ENCODE measurements around the gene WDR74.

Gene WDR74

DNA sequence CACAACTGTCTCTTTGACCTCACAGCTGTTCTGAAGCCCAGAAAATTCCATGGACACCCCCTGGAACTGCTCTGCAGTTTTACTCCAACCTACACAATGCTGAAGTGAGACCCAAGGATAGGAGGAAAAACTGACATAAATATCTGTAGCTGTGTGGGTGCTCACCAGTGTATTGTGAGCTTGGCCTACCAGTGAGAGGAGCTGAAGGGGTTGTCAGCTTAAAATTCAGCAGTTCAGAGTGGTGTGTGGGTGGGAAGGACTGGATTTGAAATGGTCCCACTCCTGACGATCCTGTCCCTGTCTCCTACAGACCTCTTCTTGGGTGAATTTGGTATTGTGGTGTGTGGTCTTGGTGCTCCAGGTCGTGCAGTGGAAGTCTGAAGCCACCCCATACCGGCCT is 49.8 kb downstream of the WDR74 start:
- DNase-seq: no peak
- H3K36me3 ChIP-seq (ENCODE audit: control insufficient read depth in 4 of 4, insufficient read depth in 4 of 4, low read length in 3 of 4): peaks cover 13 to 51% (median 28%) of the 10 kb centered on the region in 4 experiments
- WGBS (ENCODE audit: insufficient coverage): 100% methylated on average over 1 of the region's 3 CpGs
- ChIA-PET POLR2A (interaction anchor here (0.6 to 2.2 kb wide), 6 partner anchors 15 to 126 kb away, joined by 3 to 11 read pairs (median 4); partner anchors contain the start of genes NXF1 and WDR74), CTCF (interaction anchor here (0.9 to 7.3 kb wide), 7 partner anchors 13 to 92 kb away, joined by 3 to 54 read pairs (median 5); partner anchors contain the start of genes NXF1, SLC3A2, TTC9C and WDR74)
- no peaks in the 10 kb centered on the region for H3K9me3 ChIP-seq (ENCODE audit: control extremely low read depth in 1 of 5, control insufficient read depth in 4 of 5, insufficient read depth in 2 of 5, low read depth in 1 of 5, low read length in 4 of 5)
- H3K27ac ChIP-seq (ENCODE audit: insufficient read depth in 1 of 2, low read depth in 1 of 2, low read length in 2 of 2, poor library complexity in 1 of 2, severe bottlenecking in 2 of 2): peak overlapping the region in 1 of 2 experiments; percentile 22
- no peaks in the 10 kb centered on the region for H3K27me3 ChIP-seq (replicated peaks in 2 of 5; ENCODE audit: control insufficient read depth in 4 of 5, insufficient read depth in 5 of 5, low read length in 4 of 5)
- no peak overlapping the region for H3K4me3 ChIP-seq (ENCODE audit: control insufficient read depth in 1 of 7, extremely low read depth in 1 of 7, insufficient read depth in 4 of 7, low read depth in 2 of 7, low read length in 6 of 7)
- H3K4me1 ChIP-seq (ENCODE audit: control extremely low read depth in 1 of 4, control insufficient read depth in 4 of 4, insufficient read depth in 4 of 4, low read length in 3 of 4): peaks cover 10 to 53% (median 47%) of the 10 kb centered on the region in 4 experiments

- no peak for DNase-seq
- Histone ChIP-seq H3K27me3 (replicated peaks in 2 of 5; ENCODE audit: control insufficient read depth in 4 of 5, insufficient read depth in 5 of 5, low read length in 4 of 5) (no peaks in the 10 kb centered on the region), H3K27ac (ENCODE audit: insufficient read depth in 1 of 2, low read depth in 1 of 2, low read length in 2 of 2, poor library complexity in 1 of 2, severe bottlenecking in 2 of 2) (peak overlapping the region in 1 of 2 experiments; percentile 88), H3K36me3 (ENCODE audit: control insufficient read depth in 4 of 4, insufficient read depth in 4 of 4, low read length in 3 of 4) (peaks cover 10 to 45% (median 22%) of the 10 kb centered on the region in 4 experiments), H3K4me1 (ENCODE audit: control extremely low read depth in 1 of 4, control insufficient read depth in 4 of 4, insufficient read depth in 4 of 4, low read length in 3 of 4) (peaks cover 10 to 53% (median 47%) of the 10 kb centered on the region in 4 experiments), H3K9me3 (ENCODE audit: control extremely low read depth in 1 of 5, control insufficient read depth in 4 of 5, insufficient read depth in 2 of 5, low read depth in 1 of 5, low read length in 4 of 5) (no peaks in the 10 kb centered on the region), H3K4me3 (ENCODE audit: control insufficient read depth in 1 of 7, extremely low read depth in 1 of 7, insufficient read depth in 4 of 7, low read depth in 2 of 7, low read length in 6 of 7) (peak overlapping the region in 1 of 7 experiments; percentile 10)
- POLR2A ChIA-PET: interaction anchor here (0.6 to 3.7 kb wide), 5 partner anchors 15 to 58 kb away, joined by 3 to 65 read pairs (median 4); partner anchors contain the start of genes NXF1 and WDR74
- CTCF ChIA-PET: interaction anchor here (0.9 to 7.3 kb wide), 8 partner anchors 15 to 92 kb away, joined by 3 to 54 read pairs (median 5); partner anchors contain the start of genes NXF1, SLC3A2, TTC9C and WDR74
- 96% methylated on average over 4 of the region's 5 CpGs for WGBS (ENCODE audit: insufficient coverage)
Observed at GRCh38 chr11:62788991-62789390, 50.4 kb downstream of the WDR74 start.

- ChIA-PET POLR2A (interaction anchor here (0.8 to 3.7 kb wide), 15 partner anchors 10 to 196 kb away, joined by 3 to 65 read pairs (median 5); partner anchors contain the start of genes HNRNPUL2, SLC3A2, TAF6L and TTC9C), CTCF (interaction anchor here (0.6 to 7.3 kb wide), 32 partner anchors 8 to 196 kb away, joined by 3 to 54 read pairs (median 4); partner anchors contain the start of genes POLR2G, SLC3A2, TAF6L and TEX54)
- Histone ChIP-seq H3K36me3 (ENCODE audit: control insufficient read depth in 4 of 4, insufficient read depth in 4 of 4, low read length in 3 of 4) (peaks cover 6 to 43% (median 24%) of the 10 kb centered on the region in 4 experiments), H3K9me3 (ENCODE audit: control extremely low read depth in 1 of 5, control insufficient read depth in 4 of 5, insufficient read depth in 2 of 5, low read depth in 1 of 5, low read length in 4 of 5) (no peaks in the 10 kb centered on the region), H3K4me1 (ENCODE audit: control extremely low read depth in 1 of 4, control insufficient read depth in 4 of 4, insufficient read depth in 4 of 4, low read length in 3 of 4) (peaks cover 10 to 48% (median 40%) of the 10 kb centered on the region in 4 experiments), H3K4me3 (ENCODE audit: control insufficient read depth in 1 of 7, extremely low read depth in 1 of 7, insufficient read depth in 4 of 7, low read depth in 2 of 7, low read length in 6 of 7) (peak within 1 kb of the TSS; percentile 75 to 100 (median 97)), H3K27ac (ENCODE audit: insufficient read depth in 1 of 2, low read depth in 1 of 2, low read length in 2 of 2, poor library complexity in 1 of 2, severe bottlenecking in 2 of 2) (peak within 1 kb of the TSS; percentile 72 to 88), H3K27me3 (replicated peaks in 2 of 5; ENCODE audit: control insufficient read depth in 4 of 5, insufficient read depth in 5 of 5, low read length in 4 of 5) (no peaks in the 10 kb centered on the region)
- 0% methylated on average over 74 of the region's 88 CpGs for WGBS (ENCODE audit: insufficient coverage)
- DNase-seq: peak; percentile 98 to 99 (median 99)
Observed at GRCh38 chr11:62787005-62787759, 52.2 kb downstream of the WDR74 start, which contains the start of gene TMEM179B. TMEM179B (plus strand) TSS chr11:62787402; CDS start chr11:62787432, 30 bp downstream.

GRCh38 chr11:62786318-62787004 is 52.9 kb downstream of the WDR74 start:
- H3K4me1 ChIP-seq (ENCODE audit: control extremely low read depth in 1 of 4, control insufficient read depth in 4 of 4, insufficient read depth in 4 of 4, low read length in 3 of 4): peaks cover 10 to 43% (median 36%) of the 10 kb centered on the region in 4 experiments
- no peaks in the 10 kb centered on the region for H3K27me3 ChIP-seq (replicated peaks in 2 of 5; ENCODE audit: control insufficient read depth in 4 of 5, insufficient read depth in 5 of 5, low read length in 4 of 5)
- H3K9me3 ChIP-seq (ENCODE audit: control extremely low read depth in 1 of 5, control insufficient read depth in 4 of 5, insufficient read depth in 2 of 5, low read depth in 1 of 5, low read length in 4 of 5): no peaks in the 10 kb centered on the region
- 3% methylated on average over 50 of the region's 51 CpGs for WGBS (ENCODE audit: insufficient coverage)
- H3K36me3 ChIP-seq (ENCODE audit: control insufficient read depth in 4 of 4, insufficient read depth in 4 of 4, low read length in 3 of 4): peaks cover 6 to 46% (median 28%) of the 10 kb centered on the region in 4 experiments
- peak overlapping the region; percentile 72 to 88 for H3K27ac ChIP-seq (ENCODE audit: insufficient read depth in 1 of 2, low read depth in 1 of 2, low read length in 2 of 2, poor library complexity in 1 of 2, severe bottlenecking in 2 of 2)
- DNase-seq: peak; percentile 83 to 87 (median 86)
- peak overlapping the region; percentile 75 to 100 (median 97) for H3K4me3 ChIP-seq (ENCODE audit: control insufficient read depth in 1 of 7, extremely low read depth in 1 of 7, insufficient read depth in 4 of 7, low read depth in 2 of 7, low read length in 6 of 7)
- CTCF ChIA-PET: interaction anchor here (0.6 to 7.3 kb wide), 34 partner anchors 8 to 195 kb away, joined by 3 to 54 read pairs (median 5); partner anchors contain the start of genes POLR2G, SLC3A2, TAF6L and TTC9C
- POLR2A ChIA-PET: interaction anchor here (0.5 to 3.7 kb wide), 15 partner anchors 11 to 1358 kb away, joined by 3 to 65 read pairs (median 5); partner anchors contain the start of genes HNRNPUL2, SLC3A2, TAF6L and TTC9C
